ENCODE results near the gene CROCC2. TPM values are rescaled to one million over a fixed set of nuclear protein-coding genes. Genes with fewer than 3 reads are reported as not detected.

Gene CROCC2
- polyA plus RNA-seq, 1 of the 3 experiments (the other 2 are of a cell fraction) = not detected

- no peaks in the 10 kb centered on the region for H3K4me1 ChIP-seq (ENCODE audit: control insufficient read depth in 1 of 2, insufficient read depth in 2 of 2, low read depth in 1 of 2, low read length in 1 of 2)
- H3K36me3 ChIP-seq (replicated peaks in 1 of 2; ENCODE audit: control insufficient read depth in 1 of 2, insufficient read depth in 2 of 2, low read length in 1 of 2) = no peaks in the 10 kb centered on the region
- no peaks in the 10 kb centered on the region for H3K9me2 ChIP-seq
- no peak for DNase-seq
- no peaks in the 10 kb centered on the region for H4K20me1 ChIP-seq (ENCODE audit: insufficient read depth)
- no peaks in the 10 kb centered on the region for H3F3A ChIP-seq (replicated peaks; ENCODE audit: insufficient read depth)
- H3K27me3 ChIP-seq (ENCODE audit: insufficient read depth) = no peaks in the 10 kb centered on the region
- H3K9me3 ChIP-seq = no peaks in the 10 kb centered on the region
- H3K27ac ChIP-seq (ENCODE audit: low read depth in 2 of 2, low read length in 1 of 2) = no peak overlapping the region
- 47% methylated on average over 3 of the region's 7 CpGs for WGBS (ENCODE audit: low lambda C conversion rate)
- TF ChIP-seq CTCF (IDR thresholded peaks at IDR 0.05) (no peak), NRF1 (IDR thresholded peaks at IDR 0.05; ENCODE audit: low read depth, low read length) (no peak), NFIC (IDR thresholded peaks at IDR 0.05; ENCODE audit: borderline replicate concordance) (no peak)
- no peaks in the 10 kb centered on the region for H3K79me2 ChIP-seq (ENCODE audit: insufficient read depth)
- ChIA-PET CTCF (no interaction called here), POLR2A (no interaction called here)
- H2AFZ ChIP-seq (ENCODE audit: low read depth) = no peak overlapping the region
- no peak overlapping the region for H3K9ac ChIP-seq
- no peak overlapping the region for H3K4me2 ChIP-seq
- no peak overlapping the region for H3K4me3 ChIP-seq (ENCODE audit: low read depth in 2 of 2, low read length in 1 of 2)
These were observed 127.9 kb downstream of the CROCC2 start for GRCh38 chr2:241033994-241034393.

DNA sequence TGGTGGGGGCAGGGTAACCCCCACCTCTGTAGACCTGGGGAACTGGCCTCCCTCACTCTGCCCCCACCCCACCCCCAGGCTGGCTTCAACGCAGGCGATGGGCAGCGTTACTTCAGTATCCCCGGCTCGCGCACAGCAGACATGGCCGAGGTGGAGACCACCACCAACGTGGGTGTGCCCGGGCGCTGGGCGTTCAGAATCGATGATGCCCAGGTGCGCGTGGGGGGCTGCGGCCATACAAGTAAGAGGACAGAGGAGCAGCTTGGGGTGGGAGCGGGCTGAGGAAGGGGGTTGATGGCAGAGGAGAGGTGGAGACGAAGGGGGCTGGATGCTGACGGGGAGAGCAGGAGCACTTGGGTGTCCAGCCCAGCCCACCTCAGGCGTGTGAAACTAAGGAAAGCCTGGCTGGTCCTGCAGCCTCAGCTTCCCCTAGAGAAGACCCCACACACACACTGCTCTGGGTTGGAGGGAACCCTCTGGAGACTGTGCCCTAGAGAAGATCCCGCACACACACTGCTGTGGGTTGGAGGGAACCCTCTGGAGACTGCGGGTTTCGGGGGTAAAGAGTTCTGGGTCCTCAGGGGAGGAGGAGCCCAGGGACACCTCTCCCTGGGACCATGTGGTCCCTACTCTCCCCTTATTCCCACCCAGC lies 128.5 kb downstream of the CROCC2 start:
- no peaks in the 10 kb centered on the region for H3K79me2 ChIP-seq (ENCODE audit: insufficient read depth)
- H4K20me1 ChIP-seq (ENCODE audit: insufficient read depth) = no peaks in the 10 kb centered on the region
- 87% methylated on average over 14 of the region's 22 CpGs for WGBS (ENCODE audit: low lambda C conversion rate)
- no peak for DNase-seq
- no peaks in the 10 kb centered on the region for H3K27me3 ChIP-seq (ENCODE audit: insufficient read depth)
- no peak overlapping the region for H3K9ac ChIP-seq
- CTCF ChIA-PET = no interaction called here
- H3K27ac ChIP-seq (ENCODE audit: low read depth in 2 of 2, low read length in 1 of 2) = no peak overlapping the region
- no peaks in the 10 kb centered on the region for H3K9me3 ChIP-seq
- POLR2A ChIA-PET = no interaction called here
- no peaks in the 10 kb centered on the region for H3K9me2 ChIP-seq
- H3F3A ChIP-seq (replicated peaks; ENCODE audit: insufficient read depth) = no peaks in the 10 kb centered on the region
- no peaks in the 10 kb centered on the region for H3K4me1 ChIP-seq (ENCODE audit: control insufficient read depth in 1 of 2, insufficient read depth in 2 of 2, low read depth in 1 of 2, low read length in 1 of 2)
- H3K36me3 ChIP-seq (replicated peaks in 1 of 2; ENCODE audit: control insufficient read depth in 1 of 2, insufficient read depth in 2 of 2, low read length in 1 of 2) = no peaks in the 10 kb centered on the region
- no peak overlapping the region for H3K4me2 ChIP-seq
- H2AFZ ChIP-seq (ENCODE audit: low read depth) = no peak overlapping the region
- TF ChIP-seq FOXJ3 (CRISPR knock-in tag; IDR thresholded peaks at IDR 0.05) = no peak
- no peak for TF ChIP-seq RFX5 (IDR thresholded peaks at IDR 0.05; ENCODE audit: low read length)
- no peak overlapping the region for H3K4me3 ChIP-seq (ENCODE audit: low read depth in 2 of 2, low read length in 1 of 2)

GRCh38 chr2:241035142-241035817 lies 129.1 kb downstream of the CROCC2 start:
- no peaks in the 10 kb centered on the region for H3K27me3 ChIP-seq (ENCODE audit: insufficient read depth)
- H4K20me1 ChIP-seq (ENCODE audit: insufficient read depth) = no peaks in the 10 kb centered on the region
- H3K4me2 ChIP-seq = no peak overlapping the region
- DNase-seq = no peak
- WGBS (ENCODE audit: low lambda C conversion rate) = 85% methylated on average over 21 of the region's 31 CpGs
- H3K4me1 ChIP-seq (ENCODE audit: control insufficient read depth in 1 of 2, insufficient read depth in 2 of 2, low read depth in 1 of 2, low read length in 1 of 2) = no peaks in the 10 kb centered on the region
- no peak overlapping the region for H2AFZ ChIP-seq (ENCODE audit: low read depth)
- H3K79me2 ChIP-seq (ENCODE audit: insufficient read depth) = no peaks in the 10 kb centered on the region
- no peaks in the 10 kb centered on the region for H3F3A ChIP-seq (replicated peaks; ENCODE audit: insufficient read depth)
- no peak overlapping the region for H3K4me3 ChIP-seq (ENCODE audit: low read depth in 2 of 2, low read length in 1 of 2)
- H3K9ac ChIP-seq = no peak overlapping the region
- no peaks in the 10 kb centered on the region for H3K36me3 ChIP-seq (replicated peaks in 1 of 2; ENCODE audit: control insufficient read depth in 1 of 2, insufficient read depth in 2 of 2, low read length in 1 of 2)
- H3K9me2 ChIP-seq = no peaks in the 10 kb centered on the region
- H3K27ac ChIP-seq (ENCODE audit: low read depth in 2 of 2, low read length in 1 of 2) = no peak overlapping the region
- ChIA-PET CTCF (no interaction called here), POLR2A (no interaction called here)
- no peaks in the 10 kb centered on the region for H3K9me3 ChIP-seq
- no peak for TF ChIP-seq NFIC (IDR thresholded peaks at IDR 0.05; ENCODE audit: borderline replicate concordance)
- no peak for TF ChIP-seq FOSL2 (IDR thresholded peaks at IDR 0.05; ENCODE audit: borderline replicate concordance, low read depth)
- TF ChIP-seq FOXJ3 (CRISPR knock-in tag; IDR thresholded peaks at IDR 0.05) = no peak
- TF ChIP-seq FOXM1 (IDR thresholded peaks at IDR 0.05; ENCODE audit: low read depth) = no peak
- TF ChIP-seq GABPA (IDR thresholded peaks at IDR 0.05; ENCODE audit: low read depth) = no peak
- TF ChIP-seq IRF3 (IDR thresholded peaks at IDR 0.05; ENCODE audit: low read depth, low read length) = no peak
- TF ChIP-seq CHD2 (IDR thresholded peaks at IDR 0.05; ENCODE audit: low read length, partially characterized antibody) = no peak
- TF ChIP-seq TAF1 (IDR thresholded peaks at IDR 0.05; ENCODE audit: borderline replicate concordance, low read depth, low read length) = no peak
- no peak for TF ChIP-seq RFX5 (IDR thresholded peaks at IDR 0.05; ENCODE audit: low read length)
- TF ChIP-seq, protein P1, sequence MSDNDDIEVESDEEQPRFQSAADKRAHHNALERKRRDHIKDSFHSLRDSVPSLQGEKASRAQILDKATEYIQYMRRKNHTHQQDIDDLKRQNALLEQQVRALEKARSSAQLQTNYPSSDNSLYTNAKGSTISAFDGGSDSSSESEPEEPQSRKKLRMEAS (IDR thresholded peaks at IDR 0.05; ENCODE audit: low read depth) = no peak
- TF ChIP-seq ELF1 (IDR thresholded peaks at IDR 0.05) = no peak
- TF ChIP-seq RCOR1 (IDR thresholded peaks at IDR 0.05; ENCODE audit: low read length) = no peak
- TF ChIP-seq, protein P2, sequence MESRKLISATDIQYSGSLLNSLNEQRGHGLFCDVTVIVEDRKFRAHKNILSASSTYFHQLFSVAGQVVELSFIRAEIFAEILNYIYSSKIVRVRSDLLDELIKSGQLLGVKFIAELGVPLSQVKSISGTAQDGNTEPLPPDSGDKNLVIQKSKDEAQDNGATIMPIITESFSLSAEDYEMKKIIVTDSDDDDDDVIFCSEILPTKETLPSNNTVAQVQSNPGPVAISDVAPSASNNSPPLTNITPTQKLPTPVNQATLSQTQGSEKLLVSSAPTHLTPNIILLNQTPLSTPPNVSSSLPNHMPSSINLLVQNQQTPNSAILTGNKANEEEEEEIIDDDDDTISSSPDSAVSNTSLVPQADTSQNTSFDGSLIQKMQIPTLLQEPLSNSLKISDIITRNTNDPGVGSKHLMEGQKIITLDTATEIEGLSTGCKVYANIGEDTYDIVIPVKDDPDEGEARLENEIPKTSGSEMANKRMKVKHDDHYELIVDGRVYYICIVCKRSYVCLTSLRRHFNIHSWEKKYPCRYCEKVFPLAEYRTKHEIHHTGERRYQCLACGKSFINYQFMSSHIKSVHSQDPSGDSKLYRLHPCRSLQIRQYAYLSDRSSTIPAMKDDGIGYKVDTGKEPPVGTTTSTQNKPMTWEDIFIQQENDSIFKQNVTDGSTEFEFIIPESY (IDR thresholded peaks at IDR 0.05; ENCODE audit: borderline replicate concordance, low read depth) = no peak
- TF ChIP-seq SIN3A (IDR thresholded peaks at IDR 0.05; ENCODE audit: borderline replicate concordance, low read depth, low read length) = no peak
